Left ventricle myocardium superior (tissue), 1 donor: Measurements from ENCODE around the gene ATXN7L2. TPM values are rescaled to one million over a fixed set of nuclear protein-coding genes. Genes with fewer than 3 reads are reported as not detected.
A peak's percentile ranks its signal among the peaks of the same experiment; 100 is the strongest.

ENCODE experiments used
- ATAC-seq: fragments of 200-7000 bp; cut with Tn5 transposase; one replicate; pipeline ENCODE4 v1.9.1; 2020; ENCODE audit warnings: mild to moderate bottlenecking, moderate library complexity
- DNase-seq: peaks from one replicate; pipeline ENCODE4 v3.0.0-alpha.2; 2020
- intact Hi-C: fragments of 100-400 bp; cut with micrococcal nuclease; formaldehyde crosslinking; loops from one replicate; pipeline ENCODE4 v1.11.0; 2022
- total RNA-seq: library from RNA; stranded (reverse); fragmentation: NEBNext Ultra II Directional; extraction: Animal tissue kit (Norgen Biotek cat#: 25700); gene quantifications from one replicate; pipeline ENCODE4 v1.2.1, GENCODE V29; 2021
- donor health status: DM: no; HTN: yes; CAD: no; lungs with severe emphysema.

The ATXN7L2 gene
- total RNA-seq, 1 donor from 2014 or later: 3.4 TPM

- ATAC-seq (no peak), DNase-seq (no peak)
- intact Hi-C loops: no loop called here
These were observed 29.5 kb downstream of the ATXN7L2 start for GRCh38 chr1:109513110-109513710.

GRCh38 chr1:109514846-109515245 lies 31.1 kb downstream of the ATXN7L2 start:
- intact Hi-C loops: no loop called here
- ATAC-seq (no peak), DNase-seq (no peak)

GRCh38 chr1:109516872-109517271 lies 33.2 kb downstream of the ATXN7L2 start:
- intact Hi-C loops: no loop called here
- ATAC-seq: no peak

DNA sequence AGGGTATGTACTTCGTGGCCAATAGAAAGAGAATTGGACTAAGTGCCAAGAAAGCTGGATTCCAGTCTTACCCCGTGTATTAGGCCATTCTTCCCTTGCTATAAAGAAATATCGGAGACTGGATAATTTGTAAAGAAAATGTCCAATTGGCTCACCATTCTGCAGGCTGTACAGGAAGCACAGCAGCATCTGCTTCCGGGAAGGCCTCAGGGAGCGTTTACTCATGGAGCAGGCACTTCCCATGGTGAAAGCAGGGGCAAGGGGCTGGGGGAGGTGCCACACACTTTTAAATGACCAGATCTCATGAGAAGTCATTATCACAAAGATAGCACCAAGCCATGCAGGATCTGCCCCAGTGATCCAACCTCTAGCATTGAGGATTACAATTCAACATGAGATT lies 33.6 kb downstream of the ATXN7L2 start:
- ATAC-seq (no peak), DNase-seq (no peak)
- intact Hi-C loops: no loop called here

More at GRCh38 chr1:109516872-109517271, 33.2 kb downstream of the ATXN7L2 start:
- DNase-seq: no peak

DNA sequence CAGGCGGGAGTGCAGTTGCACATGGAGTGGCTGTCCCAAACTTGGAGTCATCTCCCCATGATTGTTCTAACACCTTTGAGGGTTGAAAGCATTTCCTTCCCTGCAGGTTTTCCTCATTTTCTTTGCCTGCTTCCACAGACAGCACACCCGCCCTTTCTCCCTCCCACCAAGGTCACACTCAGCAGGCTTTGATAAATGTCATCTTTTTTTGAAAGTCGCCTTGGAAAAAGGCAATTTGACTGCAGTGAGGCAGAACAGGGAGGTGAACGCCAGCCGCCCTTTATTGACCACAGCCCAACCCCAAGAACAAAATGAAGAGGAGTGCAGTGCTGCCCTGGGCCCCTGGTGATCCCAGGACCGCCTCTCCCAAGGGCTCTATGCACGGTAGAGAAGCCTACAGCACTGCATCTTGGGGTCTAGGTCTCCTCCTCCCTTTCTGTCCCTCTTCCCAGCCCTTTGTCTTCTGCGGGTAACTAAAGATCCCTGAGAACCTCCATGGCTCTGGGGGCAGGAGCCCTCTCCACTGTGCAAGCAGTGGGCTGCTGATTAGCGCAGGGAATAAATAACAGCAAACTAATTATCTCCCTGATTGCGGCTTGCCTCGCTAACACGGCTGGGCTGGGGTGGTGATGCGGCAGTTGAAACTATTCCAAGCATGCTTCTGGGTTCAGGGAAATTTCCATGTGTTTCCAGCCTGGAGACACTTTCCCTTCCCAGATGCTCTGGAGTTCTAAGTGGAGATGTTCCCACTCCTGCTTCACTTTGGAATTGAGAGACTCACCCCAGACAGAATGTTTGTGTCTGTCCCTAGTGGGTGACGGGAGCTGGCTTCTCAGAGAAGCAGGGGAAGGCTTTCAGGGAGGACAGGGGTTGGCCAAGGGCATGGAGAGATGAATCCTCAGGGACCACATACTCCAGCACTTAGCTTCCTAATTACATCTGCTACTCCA lies 37.6 kb downstream of the ATXN7L2 start:
- ATAC-seq (peak; percentile 68), DNase-seq (no peak)
- intact Hi-C loops: no loop called here

DNA sequence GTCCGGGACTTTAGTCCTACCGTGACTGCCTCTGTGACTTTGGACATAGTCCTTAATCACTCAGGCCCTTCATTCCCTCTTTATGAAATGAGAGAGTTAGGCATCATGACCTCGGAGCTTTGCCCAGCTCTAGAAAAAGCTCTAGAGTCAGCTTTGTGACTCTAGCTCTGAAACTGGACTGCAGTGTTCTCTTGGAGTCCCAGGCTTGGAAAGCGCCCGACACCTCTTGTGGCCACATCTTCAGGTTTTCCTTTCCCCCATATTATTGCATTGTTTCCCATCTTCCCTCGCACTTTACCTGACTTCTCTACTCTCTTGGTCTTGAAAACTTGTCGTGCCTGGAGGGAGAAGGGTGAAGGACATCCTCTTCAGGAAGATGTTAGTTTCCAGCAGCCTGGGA lies 38.3 kb downstream of the ATXN7L2 start:
- DNase-seq (no peak), ATAC-seq (no peak)
- intact Hi-C loops: no loop called here

GRCh38 chr1:109523706-109524105 lies 40.0 kb downstream of the ATXN7L2 start:
- DNase-seq: no peak
- intact Hi-C loops: no loop called here
- no peak for ATAC-seq

DNA sequence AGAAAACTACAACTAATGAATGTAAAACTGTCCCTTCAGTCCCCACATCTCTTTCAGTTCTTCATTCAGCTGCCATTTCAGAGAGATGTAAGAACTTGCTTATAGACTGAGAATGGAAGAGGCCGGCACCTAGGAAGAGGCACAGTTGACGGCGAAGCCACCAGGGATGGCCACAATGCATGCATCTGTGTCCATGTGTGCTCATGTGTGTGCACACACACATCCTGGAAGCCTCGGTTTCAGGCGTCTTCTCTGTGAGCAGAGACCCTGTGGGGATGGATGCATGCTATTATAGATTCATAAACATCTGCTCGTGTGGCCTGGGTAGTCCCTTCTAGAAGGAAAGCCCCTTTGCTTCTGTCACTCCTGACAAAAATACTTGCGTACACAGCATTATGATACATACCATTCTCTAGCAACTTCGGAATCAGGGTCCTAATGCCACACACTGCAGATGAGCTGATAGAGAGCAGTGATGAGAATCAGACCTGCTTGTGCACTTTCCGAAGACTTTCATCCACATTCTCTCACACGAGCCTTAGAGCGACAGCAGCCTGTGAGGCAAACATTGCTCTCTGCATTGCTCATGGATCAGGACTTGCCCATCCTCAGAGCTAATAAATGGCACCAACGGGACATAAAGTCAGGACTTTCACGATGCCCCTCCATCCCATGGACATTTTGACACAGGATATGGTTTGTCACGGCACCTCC lies 43.5 kb downstream of the ATXN7L2 start:
- DNase-seq (no peak), ATAC-seq (no peak)
- intact Hi-C loops: no loop called here

DNA sequence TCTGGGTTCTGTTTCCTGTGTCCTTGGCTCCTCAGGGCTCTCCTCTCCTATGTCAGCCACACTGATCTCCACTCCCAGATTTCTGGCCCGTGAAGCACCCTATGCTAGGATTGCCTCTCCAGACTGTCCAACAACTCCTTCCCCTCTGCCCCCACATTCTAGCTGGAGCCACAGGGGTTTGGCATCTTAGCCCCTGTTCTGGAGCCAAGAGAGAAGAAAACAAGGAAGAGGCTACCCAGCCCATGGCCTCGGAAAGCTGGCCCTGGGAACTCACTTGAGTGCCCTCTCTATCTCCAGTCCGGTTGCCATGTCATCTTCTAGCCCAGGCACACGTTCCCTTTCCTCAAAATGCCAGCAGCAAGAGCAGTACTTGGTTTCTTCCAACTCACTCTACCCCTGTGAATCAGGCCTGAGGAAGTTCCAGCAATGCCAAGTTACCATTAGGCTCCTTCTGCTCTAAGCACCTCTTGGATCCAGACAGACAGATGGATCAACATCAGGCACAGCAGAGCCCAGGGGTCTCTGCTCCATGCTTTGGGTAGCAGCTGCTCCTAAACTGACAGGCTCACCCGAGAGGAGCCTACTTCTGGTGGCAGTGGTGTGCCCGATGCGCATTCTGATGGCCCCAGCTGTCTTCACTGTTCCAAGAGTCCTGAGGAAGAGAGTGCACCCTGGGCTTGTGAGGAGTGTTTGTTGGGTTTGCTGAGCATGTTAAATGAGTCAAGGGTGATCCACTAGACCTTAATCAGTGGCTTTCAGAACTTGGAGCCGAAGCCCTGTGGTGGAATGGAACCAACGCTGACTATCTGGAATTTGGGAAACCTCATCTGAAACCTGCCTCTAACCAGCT lies 44.4 kb downstream of the ATXN7L2 start:
- intact Hi-C loops: no loop called here
- no peak for DNase-seq
- no peak for ATAC-seq

GRCh38 chr1:109528712-109529111 lies 45.0 kb downstream of the ATXN7L2 start:
- DNase-seq (no peak), ATAC-seq (no peak)
- intact Hi-C loops: no loop called here

DNA sequence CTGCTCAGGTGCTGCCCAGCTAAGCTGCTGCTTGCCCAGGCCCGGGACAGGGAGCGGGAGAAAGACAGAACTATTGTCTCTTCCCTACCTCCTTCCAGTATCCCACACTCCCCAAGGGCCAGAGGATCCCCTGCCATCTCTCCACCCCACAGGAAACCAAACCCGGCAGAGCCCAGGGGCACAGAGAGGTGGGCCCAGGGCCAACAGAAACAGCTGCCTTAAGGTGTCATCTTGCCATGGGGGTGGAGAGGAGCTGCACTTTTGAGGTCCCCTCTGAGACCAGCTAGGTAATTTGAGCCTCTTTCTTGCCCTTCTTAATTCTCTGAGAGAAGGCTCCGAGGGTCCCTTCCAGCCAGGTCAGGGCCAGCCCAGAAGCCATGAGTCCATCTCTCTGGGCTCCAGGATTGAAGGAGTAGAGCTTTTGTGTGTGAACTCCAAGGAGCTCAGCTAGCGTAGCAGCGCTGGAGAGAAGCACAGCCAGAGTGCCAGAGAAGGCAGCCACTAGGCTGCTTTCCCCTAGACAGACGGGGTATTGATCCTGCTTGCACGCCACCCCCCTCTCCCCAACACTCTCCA lies 46.3 kb downstream of the ATXN7L2 start:
- ATAC-seq (no peak), DNase-seq (no peak)
- intact Hi-C loops: loop anchor here (5.0 kb wide), 1 partner anchor 38 kb away; the partner anchor contains the start of gene CYB561D1

DNA sequence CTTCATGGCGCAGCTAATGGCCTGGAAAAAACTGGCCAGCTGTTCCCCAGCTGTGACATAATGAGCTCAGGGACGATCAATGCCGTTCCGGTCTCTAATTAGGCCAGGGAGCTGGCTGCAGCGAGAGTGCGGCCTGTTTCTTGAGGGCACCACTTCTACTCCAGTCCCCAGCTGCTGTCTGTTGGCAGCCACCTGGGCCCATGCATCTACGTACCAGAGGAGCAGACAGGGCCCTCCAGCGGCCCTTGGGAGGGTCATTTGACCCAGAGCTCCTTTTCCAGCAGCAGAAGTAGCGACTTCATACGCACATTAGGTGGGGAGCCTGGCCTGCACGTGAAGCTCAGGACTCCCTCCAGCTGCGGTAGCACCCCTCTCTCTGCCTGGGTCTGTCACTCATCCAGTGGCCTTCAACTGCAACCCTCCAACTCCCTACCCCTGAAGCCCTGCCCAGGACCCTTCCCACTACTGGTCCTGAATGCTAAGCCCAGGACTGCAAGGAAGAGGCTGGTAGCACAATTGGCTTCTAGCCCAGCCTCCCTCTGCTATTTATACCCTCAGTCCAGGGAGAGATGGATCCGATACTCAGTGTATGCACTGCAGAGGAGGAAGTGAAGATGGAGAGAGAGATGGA lies 46.9 kb downstream of the ATXN7L2 start:
- intact Hi-C loops: loop anchor here (5.0 kb wide), 1 partner anchor 38 kb away; the partner anchor contains the start of gene CYB561D1
- no peak for ATAC-seq
- DNase-seq: no peak

DNA sequence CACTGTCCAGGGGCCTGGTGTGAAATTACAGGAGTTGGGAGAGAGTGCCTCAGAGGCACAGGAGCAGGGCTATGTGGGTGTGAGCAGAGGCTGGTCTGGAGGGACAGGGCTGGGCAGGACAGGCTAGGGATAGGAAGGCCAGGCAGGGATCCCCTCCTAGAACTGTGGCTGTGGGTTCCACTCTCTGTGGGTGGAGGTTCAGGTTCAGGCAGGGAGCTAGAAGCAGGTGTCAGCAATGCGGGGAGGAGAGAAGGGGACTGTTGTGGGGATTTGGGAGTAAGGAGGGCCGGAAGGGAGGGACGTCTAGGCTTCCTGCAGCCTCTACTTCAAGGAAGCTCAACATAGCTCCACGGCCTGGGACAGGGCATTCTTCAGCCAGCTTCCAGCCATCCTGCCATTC lies 47.7 kb downstream of the ATXN7L2 start:
- intact Hi-C loops: loop anchor here (5.0 kb wide), 1 partner anchor 39 kb away; the partner anchor contains the start of gene CYB561D1
- DNase-seq (no peak), ATAC-seq (no peak)

DNA sequence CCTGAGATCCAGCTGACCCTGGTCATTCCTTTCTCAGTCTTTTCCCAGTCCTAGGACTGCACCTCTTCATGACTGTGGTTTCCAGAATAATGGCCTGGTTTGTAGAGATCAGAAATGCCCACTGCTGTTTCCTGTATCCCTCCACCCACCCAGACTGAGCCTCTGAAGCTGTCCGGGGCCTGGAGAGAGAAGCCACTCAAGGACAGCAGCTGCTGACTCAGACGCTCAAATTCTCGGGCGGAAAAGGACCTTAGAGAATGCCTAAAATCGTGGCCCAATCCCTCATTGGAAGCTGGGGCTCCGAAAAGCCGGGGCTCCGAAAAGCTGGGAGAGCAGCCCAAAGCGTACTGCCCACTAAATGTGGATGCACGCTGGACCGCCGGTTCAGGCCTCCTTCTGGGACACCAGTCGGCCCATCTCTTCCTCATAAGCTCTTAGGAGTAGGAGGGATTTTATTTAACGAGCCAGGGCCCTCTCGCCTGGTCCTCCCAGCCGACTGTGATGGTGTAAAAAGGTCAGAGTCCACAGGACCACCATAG lies 48.2 kb downstream of the ATXN7L2 start:
- no peak for DNase-seq
- no peak for ATAC-seq
- intact Hi-C loops: loop anchor here (5.0 kb wide), 1 partner anchor 40 kb away; the partner anchor contains the start of gene CYB561D1

- ATAC-seq: peak; percentile 78
- intact Hi-C loops: loop anchor here (5.0 kb wide), 1 partner anchor 40 kb away; the partner anchor contains the start of gene CYB561D1
- DNase-seq: peak; percentile 85
These were observed 48.8 kb downstream of the ATXN7L2 start for GRCh38 chr1:109532365-109533136.

- DNase-seq (no peak), ATAC-seq (no peak)
- intact Hi-C loops: loop anchor here (5.0 kb wide), 1 partner anchor 42 kb away; the partner anchor contains the start of gene CYB561D1
These were observed 50.7 kb downstream of the ATXN7L2 start for GRCh38 chr1:109534307-109534858.

GRCh38 chr1:109535481-109535880 lies 51.8 kb downstream of the ATXN7L2 start:
- intact Hi-C loops: no loop called here
- no peak for ATAC-seq
- DNase-seq: no peak
